IPS-11a (cell line): ENCODE results near the gene TOMM40.
"Not testable (repeated sequence)": the region's sequence is repeated elsewhere in the genome, so short reads cannot be mapped to it uniquely, and the experiment has no call there.

ENCODE experiments used
- H3K4me3 ChIP-seq: one replicate; pipeline ENCODE4 v1.5.1; 2013; ENCODE audit warnings: low read depth, low read length, control low read depth

The TOMM40 gene

GRCh38 chr19:44894052-44894400 lies 3.0 kb downstream of the TOMM40 start:
- H3K4me3 ChIP-seq = no peak overlapping the region

GRCh38 chr19:44894946-44895345 lies 3.9 kb downstream of the TOMM40 start:
- H3K4me3 ChIP-seq = no peak overlapping the region

GRCh38 chr19:44897835-44898234 lies 6.8 kb downstream of the TOMM40 start:
- no peak overlapping the region for H3K4me3 ChIP-seq

- no peak overlapping the region for H3K4me3 ChIP-seq
Observed at GRCh38 chr19:44900328-44901244, 9.5 kb downstream of the TOMM40 start.

GRCh38 chr19:44903216-44903601 lies 12.2 kb downstream of the TOMM40 start:
- H3K4me3 ChIP-seq = no peak overlapping the region

- no peak overlapping the region for H3K4me3 ChIP-seq
Observed at GRCh38 chr19:44903602-44904425, 12.8 kb downstream of the TOMM40 start.

- no peak overlapping the region for H3K4me3 ChIP-seq
Observed at GRCh38 chr19:44904426-44904994, 13.5 kb downstream of the TOMM40 start.

GRCh38 chr19:44905437-44906160 lies 14.5 kb downstream of the TOMM40 start, which contains the start of gene APOE:
Gene APOE, plus strand, starts transcription at chr19:44905796. Its CDS starts 829 bp downstream, at chr19:44906625.
- H3K4me3 ChIP-seq = peak within 1 kb of the TSS; percentile 97

- H3K4me3 ChIP-seq = no peak overlapping the region
Observed at GRCh38 chr19:44907613-44908012, 16.6 kb downstream of the TOMM40 start.

GRCh38 chr19:44908074-44908835 lies 17.2 kb downstream of the TOMM40 start:
- H3K4me3 ChIP-seq = no peak overlapping the region

GRCh38 chr19:44908836-44909261 lies 17.8 kb downstream of the TOMM40 start:
- H3K4me3 ChIP-seq = no peak overlapping the region

- no peak overlapping the region for H3K4me3 ChIP-seq
Observed at GRCh38 chr19:44909775-44910174, 18.7 kb downstream of the TOMM40 start.

GRCh38 chr19:44911896-44912295 lies 20.8 kb downstream of the TOMM40 start:
- H3K4me3 ChIP-seq = not testable (repeated sequence)

GRCh38 chr19:44912854-44913253 lies 21.8 kb downstream of the TOMM40 start:
- H3K4me3 ChIP-seq = no peak overlapping the region

- peak overlapping the region; percentile 55 for H3K4me3 ChIP-seq
Observed at GRCh38 chr19:44913512-44914432, 22.7 kb downstream of the TOMM40 start.

- H3K4me3 ChIP-seq = peak within 1 kb of the TSS; percentile 55
Observed at GRCh38 chr19:44914433-44915206, 23.6 kb downstream of the TOMM40 start, which contains the start of gene APOC1. Gene APOC1, plus strand, starts transcription at chr19:44914608. Its CDS starts 284 bp downstream, at chr19:44914892.

- H3K4me3 ChIP-seq = no peak overlapping the region
Observed at GRCh38 chr19:44924243-44924725, 33.2 kb downstream of the TOMM40 start.
